ENCODE results near the gene RGS14.

The RGS14 gene

DNA sequence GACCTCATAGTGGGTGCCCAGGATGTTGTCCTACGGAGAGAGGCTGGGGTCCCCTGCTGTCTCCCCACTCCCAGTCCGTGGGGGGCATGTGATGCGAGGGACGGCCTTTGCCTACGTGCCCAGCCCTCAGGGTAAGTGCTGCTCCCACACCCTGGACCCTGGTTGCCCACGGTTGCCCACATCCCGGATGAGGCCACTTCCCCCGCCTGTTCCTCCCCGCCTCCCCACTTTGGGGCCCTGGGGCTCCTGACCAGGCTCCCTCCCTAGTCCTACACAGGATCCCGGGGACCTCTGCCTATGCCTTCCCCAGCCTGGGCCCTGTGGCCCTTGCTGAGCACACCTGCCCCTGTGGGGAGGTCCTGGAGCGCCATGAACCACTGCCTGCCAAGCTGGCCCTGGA, 28.0 kb downstream of the RGS14 start:
- no peak for DNase-seq

DNA sequence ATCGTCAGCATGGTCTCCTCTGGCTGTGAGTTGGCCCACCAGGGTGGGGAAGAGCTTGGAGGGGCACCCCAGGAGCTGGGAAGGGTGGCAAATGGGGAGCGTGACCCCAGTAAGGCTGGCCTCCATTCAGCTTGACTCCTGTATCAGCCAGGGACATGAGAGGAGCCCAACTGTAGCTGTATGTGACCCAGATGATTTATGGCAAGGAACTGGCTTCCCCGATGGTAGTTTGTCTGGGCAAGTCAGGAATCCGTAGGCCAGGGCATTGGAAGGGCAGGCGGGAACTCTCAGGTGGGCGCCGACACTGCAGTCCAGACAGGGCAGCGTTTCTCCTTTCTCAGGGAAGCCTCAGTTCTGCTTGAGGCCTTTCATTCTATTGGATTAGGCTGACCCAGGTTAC, 28.8 kb downstream of the RGS14 start:
- DNase-seq: no peak

DNA sequence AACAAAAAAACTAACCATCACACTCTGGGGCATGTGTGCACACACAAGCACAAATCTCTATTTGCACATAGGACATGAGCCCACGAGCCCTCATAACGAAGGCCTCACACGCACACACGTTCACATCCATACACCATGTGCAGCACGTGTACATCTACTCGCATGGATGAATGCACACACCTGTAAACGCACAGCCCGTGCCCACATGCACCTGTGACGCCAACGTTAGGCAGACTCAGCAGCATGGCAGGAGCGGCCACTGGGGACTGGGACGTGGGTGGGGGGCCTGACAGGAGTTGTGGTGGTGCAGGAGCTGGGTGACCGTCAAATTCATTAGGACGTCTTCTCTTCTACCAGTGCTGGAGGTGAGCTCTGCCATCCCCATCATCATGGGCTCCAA, 29.7 kb downstream of the RGS14 start:
- no peak for DNase-seq

DNA sequence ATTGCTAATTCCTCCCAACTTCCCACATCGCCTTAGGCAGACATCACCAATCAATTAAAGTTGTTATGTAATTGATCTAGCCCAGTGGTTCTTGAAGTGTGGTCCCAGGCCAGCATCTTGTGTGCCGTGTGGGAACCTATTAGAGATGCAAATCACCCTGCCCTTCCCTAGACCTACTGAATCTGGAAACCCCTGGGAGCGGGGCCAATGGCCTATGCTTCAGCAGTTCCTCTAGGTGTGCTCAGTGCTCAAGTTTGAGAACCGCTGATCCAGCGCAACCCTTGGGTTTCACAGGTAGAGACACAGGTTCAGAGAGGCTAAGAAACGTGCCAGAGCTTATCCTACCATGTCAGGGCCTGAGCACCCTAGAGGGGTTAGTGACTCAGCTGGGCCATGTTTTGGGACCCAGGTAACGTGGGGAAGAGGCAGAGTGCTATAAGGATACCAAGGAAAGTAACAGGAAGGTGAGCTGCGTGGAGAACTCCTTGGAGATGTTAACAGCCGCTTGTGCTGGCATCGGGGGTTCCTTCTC, 30.9 kb downstream of the RGS14 start:
- no peak for DNase-seq

DNA sequence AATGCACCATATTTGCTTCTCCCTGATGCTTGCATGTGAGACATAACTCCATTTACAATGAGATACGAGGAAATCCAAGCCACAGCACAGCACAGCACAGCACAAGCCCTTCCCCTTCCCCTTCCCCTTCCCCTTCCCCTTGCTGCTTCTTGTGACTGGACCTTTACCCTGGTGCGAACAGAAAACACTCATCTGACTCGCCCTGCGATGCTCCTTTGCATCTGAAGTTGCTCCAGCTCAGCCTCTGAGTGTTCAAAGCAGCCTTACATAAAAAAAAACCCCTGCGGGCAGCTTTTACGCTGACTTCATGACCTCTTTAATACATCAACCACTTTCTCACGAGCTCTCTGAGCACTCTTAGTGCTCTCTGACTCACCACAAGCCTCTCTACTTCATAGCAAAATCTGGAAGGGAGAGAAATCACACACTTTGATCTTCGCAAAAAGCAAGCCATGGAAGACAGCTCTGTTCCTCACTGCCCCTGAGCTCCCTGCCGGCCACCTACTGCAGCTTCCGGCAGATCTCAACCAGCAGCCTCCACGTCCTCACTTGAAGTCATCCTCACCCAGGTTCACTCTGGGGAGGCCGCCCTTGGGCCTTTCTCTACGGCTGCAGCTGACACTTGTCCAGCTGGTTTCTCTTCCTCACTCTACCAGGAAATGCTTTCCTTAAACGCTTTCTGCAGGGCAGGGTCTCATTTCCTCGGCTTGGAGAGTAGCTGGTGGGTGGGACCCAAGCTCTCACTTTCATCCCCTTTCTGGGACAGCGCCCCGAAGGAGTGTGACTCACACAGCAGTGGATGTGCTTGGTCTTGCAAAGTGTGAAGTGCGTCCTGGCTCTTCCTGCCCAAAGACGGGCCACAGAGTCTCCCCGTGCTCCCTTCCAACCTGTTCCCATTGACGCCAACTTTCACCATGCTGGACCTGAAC, 31.8 kb downstream of the RGS14 start:
- no peak for DNase-seq

DNA sequence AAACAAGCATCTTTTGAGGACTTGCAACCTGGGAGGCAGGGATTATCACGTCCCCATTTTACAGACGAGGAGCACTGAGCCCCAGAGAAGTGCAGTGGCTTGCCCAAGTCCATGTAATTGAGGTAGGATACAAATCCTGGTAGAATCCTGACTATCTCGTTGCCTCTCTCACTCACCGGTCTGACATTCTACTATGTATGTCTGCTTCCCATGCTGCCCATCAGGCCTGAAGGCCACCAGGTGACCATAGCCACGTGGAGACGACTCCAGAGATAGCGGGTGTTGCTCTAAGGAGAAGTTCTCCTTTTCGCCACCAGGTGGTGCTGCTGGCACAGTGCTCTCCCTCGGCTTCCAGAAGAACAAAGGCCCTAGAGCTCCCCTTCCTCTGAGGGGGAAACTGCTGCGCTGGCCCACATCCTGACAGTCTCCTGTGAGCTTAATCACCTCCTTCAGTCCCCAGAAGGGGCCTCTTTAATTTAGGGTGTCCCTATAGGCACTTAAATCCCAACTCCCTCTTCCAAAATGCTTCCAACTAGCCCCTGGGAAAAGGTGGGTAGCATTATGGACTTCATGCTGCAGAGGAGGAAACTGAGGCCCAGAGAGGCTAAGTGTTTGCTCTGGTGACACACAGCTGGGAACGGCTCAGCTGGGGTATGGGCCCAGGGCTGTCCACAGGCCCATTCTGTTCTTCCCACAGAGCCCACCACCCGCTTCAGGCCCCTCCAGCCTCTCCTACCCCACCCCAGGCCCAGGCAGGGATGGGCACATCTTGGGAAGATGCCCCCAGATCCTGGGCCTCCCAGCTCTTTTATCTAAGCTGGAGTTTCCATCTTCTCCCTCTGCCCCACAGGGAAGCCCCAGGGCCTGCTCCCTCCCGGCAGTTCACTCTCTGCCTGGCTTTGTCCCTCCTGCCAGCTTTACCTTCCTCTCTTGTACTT, 32.9 kb downstream of the RGS14 start:
- DNase-seq: no peak

DNA sequence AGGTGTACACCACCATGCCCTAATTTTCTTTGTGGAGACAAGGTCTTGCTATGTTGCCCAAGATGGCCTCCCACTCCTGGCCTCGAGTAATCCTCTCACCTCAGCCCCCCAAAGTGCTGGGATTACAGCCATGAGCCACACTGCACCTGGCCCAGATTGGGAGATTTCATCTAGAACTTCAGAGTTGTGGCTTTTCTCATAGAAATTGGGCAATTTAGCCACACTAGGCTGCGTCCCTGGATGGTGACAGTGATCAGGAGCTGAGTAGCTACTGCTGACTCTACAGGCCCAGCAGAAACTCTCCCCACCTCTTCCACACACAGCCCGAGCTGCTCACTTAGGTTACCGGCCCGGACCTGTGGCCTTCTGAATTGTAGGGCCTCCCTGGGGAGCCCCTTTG, 35.0 kb downstream of the RGS14 start:
- no peak for DNase-seq

DNA sequence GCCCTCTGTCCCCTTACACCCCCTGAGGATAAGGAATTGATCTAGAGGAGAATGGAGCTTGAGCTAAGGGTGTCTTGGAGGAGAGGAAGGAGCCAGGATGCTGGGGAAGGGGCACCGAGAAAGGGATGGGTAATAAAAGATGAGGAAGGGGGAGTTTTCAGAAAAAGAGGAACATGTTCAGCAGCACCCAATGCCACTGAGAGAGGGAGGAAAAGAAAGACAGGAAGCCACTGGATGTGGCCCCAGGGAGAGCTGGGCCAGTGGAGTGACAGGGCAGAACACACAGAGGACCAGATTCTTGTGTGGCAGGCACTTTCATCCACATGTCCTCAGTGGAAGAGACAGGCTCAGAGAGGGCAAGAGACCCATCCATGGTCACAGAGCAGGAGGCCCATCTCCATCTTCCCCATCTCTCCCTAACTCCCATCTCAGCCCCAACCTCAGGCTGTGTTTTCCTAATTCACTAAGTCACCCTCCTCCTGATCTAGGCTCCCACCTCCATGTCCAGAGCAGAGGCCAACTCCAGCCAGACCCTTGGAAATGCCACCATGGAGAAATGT, 35.6 kb downstream of the RGS14 start:
- no peak for DNase-seq

DNA sequence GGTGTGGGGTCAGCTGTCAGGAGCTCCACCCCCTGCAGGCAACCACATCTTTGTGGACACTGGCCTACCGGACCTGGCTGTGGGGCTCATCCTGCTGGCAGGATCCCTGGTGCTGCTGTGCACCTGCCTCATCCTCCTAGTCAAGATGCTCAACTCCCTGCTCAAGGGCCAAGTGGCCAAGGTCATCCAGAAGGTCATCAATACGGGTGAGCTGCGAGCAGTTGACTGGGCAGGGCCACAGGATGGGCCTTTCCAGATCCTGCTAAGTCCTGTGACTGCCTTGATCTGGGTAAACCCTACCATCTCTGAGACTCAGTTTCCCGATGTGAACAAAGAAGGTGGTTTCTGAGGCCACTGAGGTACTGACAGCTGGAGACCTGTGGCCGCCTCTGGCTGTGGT, 36.3 kb downstream of the RGS14 start:
- DNase-seq: no peak

DNA sequence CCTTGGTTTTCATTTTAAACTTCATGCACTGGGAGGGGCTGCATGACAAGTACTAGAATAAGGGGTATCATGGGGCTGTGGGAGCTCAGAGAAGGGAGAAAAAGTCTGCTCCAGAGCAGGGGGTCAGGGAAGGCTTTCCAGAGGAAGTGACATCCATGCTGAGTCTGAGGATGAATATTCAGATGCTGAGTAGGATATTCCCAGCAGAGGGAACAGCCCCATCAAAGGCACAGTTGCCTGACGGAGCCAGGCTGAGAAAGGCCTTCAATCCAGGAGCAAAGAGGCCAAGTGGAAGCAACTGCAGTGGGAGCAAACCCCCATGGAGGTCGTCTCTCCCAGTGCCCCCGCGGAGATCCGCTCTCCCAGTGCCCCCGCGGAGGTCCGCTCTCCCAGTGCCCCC, 38.4 kb downstream of the RGS14 start:
- no peak for DNase-seq

DNA sequence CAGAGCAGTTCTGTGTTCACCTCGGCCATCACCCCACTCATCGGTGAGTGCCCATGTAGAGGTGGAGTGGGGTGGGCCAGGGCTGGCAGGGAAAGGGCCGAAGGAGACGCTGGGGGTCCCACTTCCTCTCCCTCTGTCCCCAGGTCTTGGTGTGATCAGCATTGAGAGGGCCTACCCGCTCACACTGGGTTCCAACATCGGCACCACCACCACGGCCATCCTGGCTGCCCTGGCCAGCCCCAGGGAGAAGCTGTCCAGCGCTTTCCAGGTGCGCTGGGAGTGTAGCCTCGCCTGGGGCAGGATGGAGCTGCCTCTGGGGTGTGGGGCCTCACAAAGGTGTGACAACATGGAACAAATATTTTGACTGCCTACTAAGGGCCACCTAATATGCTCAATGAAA, 39.1 kb downstream of the RGS14 start:
- no peak for DNase-seq

DNA sequence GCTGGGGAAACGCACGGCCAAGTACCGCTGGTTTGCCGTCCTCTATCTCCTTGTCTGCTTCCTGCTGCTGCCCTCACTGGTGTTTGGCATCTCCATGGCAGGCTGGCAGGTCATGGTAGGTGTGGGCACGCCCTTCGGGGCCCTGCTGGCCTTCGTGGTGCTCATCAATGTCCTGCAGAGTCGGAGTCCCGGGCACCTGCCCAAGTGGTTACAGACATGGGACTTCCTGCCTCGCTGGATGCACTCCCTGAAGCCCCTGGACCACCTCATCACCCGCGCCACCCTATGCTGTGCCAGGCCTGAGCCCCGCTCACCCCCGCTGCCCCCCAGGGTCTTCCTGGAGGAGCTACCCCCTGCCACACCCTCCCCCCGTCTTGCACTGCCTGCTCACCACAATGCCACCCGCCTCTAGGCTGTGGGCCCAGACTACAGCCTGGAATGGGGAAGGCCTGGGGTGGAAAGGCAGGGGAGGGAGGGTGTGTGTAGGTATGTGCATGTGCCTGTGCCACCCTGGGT, 40.2 kb downstream of the RGS14 start:
- no peak for DNase-seq

DNA sequence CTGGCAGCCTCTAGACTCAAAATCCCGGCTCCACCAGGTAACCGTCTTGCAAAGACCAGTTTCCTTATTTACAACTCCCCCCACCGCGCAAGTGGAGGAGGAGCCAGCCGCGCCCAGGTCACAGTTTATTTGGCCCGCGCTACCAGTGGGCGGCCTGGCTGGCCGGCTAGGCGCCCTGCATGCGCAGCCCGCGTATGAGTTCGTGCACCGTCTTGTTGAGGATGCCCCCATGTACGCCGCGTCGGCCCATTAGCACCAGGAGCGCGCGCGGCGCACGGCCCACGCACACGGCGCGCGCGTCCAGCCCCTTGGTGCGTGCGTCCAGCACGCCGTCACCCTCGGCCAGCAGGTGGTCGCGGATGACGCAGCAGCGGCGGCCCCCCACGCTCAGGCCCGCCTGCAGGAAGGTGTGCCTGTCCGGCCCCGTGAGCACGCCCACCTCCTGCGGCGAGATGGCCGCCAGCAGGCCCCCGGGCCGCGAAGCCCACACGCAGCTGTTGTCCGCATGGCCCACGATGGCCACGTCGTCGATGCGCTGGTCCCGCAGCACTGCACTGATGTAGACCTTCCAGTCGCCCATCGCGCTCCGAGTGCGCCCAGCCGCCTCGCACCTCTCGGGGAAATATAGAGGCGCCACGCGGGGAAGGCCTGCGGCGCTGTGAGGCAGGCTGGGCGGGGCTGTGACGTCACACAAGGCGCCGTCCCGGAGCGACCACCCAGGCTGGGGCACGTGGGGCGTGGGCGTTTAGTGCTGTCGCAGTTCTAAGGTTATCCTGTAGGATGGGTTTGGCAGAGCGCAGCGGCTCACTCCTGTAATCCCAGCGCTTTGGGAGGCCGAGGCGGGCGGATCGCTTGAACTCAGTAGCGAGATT, 42.5 kb downstream of the RGS14 start, which contains the start of gene PFN3:
Gene PFN3, minus strand, starts transcription at position 665 of the 872 bp plus-strand sequence. Its CDS starts 85 bp downstream, at position 580.
- no peak for DNase-seq

DNA sequence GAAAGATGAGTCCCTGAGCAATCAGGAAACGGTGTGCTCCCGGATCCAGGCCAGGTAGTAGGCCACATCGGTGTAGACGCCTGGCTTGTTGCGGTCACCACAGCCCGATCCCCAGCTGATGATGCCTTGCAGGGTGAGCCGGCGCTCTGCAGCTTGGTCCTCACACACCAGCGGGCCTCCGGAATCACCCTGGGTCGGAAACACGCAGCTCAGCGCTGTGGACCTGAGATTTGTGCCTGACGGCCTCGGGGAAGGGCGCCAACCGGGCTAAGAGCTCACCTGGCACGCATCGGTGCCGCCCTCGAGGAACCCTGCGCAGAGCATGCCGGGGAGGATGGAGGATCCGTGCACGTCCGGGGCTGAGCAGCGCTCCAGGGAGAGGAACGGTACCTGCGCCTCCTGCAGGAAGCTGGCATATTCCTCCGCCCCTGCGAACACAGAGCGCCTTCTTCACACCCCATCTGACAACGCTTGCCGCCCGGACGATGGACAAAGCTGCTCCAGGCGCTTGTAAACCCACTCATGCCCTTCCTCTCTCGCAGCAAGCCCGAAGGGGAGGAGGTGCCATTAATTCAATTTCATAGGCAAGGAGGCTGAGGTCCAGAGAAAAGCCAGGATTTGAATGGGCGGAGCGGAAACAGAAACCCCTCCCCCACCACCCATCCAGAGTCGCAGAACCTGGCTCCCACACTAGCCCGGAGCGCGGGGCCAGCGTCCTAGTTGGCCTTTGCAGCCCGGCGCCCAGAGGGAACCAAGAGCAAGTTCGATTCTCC, 44.7 kb downstream of the RGS14 start:
- no peak for DNase-seq

DNA sequence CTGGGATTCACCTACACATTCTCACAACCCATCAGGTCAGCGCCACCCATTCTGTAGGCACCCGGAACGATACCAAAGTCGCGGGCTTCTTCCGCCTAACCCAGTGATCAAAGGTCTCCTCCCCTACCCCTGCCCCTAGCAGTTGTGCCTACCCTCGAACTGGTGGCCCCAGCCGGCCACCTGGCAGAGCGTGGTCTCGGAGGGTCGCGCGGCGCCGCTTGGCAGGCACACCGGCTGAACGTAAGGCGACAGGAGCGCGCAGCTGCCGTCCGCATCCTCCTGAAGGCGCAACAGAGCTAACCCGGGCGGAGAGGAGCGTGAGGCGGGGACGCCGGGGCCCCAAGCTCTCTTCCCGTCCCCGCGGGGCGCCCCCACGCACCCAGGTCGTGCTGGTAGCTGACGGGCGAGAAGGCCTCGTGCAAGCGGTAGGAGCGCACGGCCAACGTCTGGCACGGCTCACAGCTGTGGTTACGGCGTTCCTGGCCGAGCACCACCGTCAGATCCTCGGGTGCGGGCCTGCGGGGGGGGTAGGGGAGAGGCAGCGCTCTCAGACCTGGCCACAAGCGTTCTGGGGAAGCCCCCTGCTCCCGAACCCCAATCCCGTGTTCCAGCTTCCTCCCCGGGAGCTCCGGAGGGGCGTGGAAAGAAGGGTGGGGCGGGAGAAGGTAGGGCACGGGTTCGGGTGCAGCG, 45.5 kb downstream of the RGS14 start:
- DNase-seq: no peak

DNA sequence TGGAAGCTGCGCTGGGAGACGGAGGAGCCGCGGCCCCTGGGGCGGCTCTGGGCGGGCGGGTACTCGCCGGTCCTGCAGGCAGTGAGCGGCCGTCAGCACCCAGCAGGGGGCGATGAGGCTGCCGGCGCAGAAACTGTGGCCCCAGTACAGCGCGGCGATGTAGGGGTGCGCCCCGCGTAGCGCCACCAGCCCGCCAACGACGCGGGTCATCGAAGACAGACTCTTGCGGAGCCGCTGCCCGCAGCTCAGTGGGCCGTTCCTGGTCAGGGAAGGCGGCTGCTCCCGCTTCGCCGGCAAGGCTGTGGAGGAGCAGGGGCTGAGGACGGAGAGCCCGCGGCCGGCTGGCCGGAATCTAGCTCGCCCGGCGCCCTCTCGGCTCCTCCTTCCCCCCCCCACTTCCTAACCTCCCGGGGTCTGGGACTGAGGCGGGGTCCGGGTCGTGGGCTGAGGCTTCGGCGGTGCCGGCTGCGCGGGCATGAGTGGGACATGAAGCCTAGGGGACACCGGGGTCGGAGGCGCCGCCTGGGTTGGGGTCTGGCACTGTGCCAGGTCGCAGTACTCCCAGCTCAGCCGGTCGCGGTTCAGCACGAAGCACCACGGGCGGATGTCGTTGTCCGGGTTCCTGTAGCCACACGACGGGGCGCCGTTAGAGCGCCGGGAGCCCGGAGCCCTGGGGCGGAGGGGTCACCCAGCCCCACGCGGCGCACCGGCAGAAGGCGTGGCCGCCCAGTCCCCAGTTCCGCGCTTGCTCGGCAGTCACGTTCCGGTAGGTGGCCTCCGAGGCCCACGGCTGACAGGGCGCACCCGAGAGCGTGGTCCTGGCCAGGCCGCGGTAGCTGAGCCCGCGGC, 46.3 kb downstream of the RGS14 start:
- DNase-seq: no peak

DNA sequence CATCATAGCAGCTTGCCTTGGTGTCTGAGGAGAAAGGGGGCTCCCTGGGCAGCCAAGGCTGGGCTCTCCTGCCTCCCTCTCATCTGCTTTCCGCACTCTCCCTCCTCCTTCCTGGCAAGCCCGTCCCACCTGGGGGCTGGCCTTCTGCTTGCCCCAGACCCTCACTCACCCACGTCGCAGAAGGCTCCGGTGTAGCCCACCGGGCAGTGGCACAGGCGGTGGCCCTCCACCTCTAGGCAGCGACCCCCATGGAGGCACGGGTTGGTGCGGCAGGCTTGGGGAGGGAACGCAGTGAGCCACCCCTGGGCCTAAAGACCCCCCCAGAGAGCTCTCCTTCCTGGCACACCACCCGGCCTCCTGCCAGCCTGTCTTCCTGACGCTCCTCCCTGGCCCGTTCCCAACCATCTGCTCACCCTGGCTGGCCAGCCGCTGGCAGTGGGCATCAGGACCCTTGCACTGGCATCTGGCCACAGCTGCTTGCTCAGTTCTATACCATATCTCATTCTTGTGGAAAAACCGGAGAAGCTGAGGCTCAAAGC, 47.0 kb downstream of the RGS14 start:
- DNase-seq: no peak

DNA sequence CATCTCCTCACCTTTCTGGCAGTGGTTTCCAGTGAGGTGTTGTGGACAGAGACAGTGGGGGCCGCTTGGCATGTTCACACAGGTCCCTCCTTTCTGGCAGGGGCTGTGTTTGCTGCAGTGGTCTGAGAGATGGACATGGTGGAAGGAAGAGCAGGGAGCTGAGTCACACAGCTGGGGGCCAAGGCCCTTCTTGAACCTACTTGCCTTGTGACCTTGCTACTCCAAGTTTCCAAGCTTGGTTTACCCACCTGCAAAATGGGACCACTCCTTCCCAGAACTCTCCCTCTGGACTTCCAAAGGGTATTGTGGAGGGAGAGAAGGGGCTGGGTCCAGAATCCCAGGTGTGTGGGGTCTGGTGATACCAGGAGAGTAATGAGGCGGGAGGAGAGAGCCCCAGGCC, 47.6 kb downstream of the RGS14 start:
- DNase-seq: no peak

DNA sequence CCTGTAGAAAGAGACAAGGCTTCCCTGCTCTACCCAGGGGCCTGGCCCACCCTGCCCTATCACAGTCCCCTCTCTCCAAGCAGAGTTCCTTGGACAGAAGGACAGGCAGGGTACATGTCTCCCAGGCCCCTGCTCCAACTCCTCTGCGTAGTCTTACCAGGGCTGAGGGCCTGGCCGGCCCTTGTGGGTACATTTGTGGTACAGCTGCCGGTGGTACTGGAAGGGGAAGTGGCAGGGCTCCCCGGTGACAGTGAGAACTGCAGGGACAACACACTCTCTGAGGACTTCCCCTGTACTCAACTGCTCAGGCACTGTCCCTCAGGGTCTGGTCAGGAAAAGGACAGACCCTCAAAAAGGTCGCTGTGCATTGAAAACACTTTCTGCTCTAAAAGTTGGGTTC, 48.1 kb downstream of the RGS14 start:
- DNase-seq: no peak
